GM12878 (cell line): Measurements from ENCODE around the gene HCFC1R1. TPM values are rescaled to one million over a fixed set of nuclear protein-coding genes. Genes with fewer than 3 reads are reported as not detected.

Experiments used
- ATAC-seq: fragments of 200-7000 bp; cut with Tn5 transposase; 3 replicates; pipeline ENCODE4 v1.9.1; 2020; ENCODE audit warnings: mild to moderate bottlenecking, moderate library complexity
- BruUV-seq: library from RNA; stranded (reverse); fragments of 400-500 nt; replicated peaks from 2 replicates; lab custom pipeline; 2021; lab: Mats Ljungman, UMichigan
- CTCF ChIA-PET: fragments of 300-600 bp; sonication (Branson Sonifier 250); formaldehyde crosslinking; extraction: SDS; loops from one replicate; lab custom pipeline; 2021; ENCODE audit warnings: inconsistent platforms; lab: Yijun Ruan, JAX
- POLR2A ChIA-PET: fragments of 350-600 bp; formaldehyde crosslinking; extraction: SDS; loops from one replicate; lab custom pipeline; 2021; ENCODE audit warnings: inconsistent platforms; lab: Charles Lee
- RAD21 ChIA-PET: fragments of 300-600 bp; sonication (Branson Sonifier 250); formaldehyde crosslinking; loops from one replicate; lab custom pipeline; 2023; ENCODE audit warnings: antibody characterized with exemption; ENCODE audit not compliant: unreplicated experiment; lab: Charles Lee
- SMC1A ChIA-PET: fragments of 300-600 bp; sonication (Branson Sonifier 250); formaldehyde crosslinking; loops from one replicate; lab custom pipeline; 2023; ENCODE audit not compliant: unreplicated experiment, uncharacterized antibody; lab: Charles Lee
- DNase-seq: peaks from one replicate; pipeline ENCODE4 v3.0.0-alpha.2; 2011; ENCODE audit warnings: low read depth, low spot score
- FAIRE-seq: peaks from 3 replicates; lab custom pipeline; 2011; peaks lifted over from hg19 to GRCh38; lab: Jason Lieb, UNC
- H2AFZ ChIP-seq: 2 replicates; pipeline ENCODE4 v1.6.0; 2011; ENCODE audit warnings: low read depth, low read length, control low read depth; ENCODE audit not compliant: control insufficient read depth
- H3K27ac ChIP-seq: 2 replicates; pipeline ENCODE4 v1.5.1; 2011; ENCODE audit warnings: control low read depth; ENCODE audit not compliant: control insufficient read depth, insufficient read depth
- H3K27me3 ChIP-seq, 2 experiments: replicated peaks in 1 of 2; 2 replicates each; pipeline versions ENCODE4 v1.6.0 to v1.6.1; 2011; ENCODE audit warnings: low read length in 1 of 2; ENCODE audit not compliant: control insufficient read depth in 2 of 2, insufficient read depth in 2 of 2
- H3K36me3 ChIP-seq, 2 experiments: 2 replicates each; pipeline ENCODE4 v1.5.1; 2011; ENCODE audit warnings: low read length in 1 of 2; ENCODE audit not compliant: control insufficient read depth in 2 of 2, insufficient read depth in 2 of 2
- H3K4me1 ChIP-seq: 2 replicates; pipeline ENCODE4 v1.6.1; 2011; ENCODE audit warnings: mild to moderate bottlenecking, low read length, moderate library complexity, mixed read lengths; ENCODE audit not compliant: control insufficient read depth, insufficient read depth
- H3K4me2 ChIP-seq: 2 replicates; pipeline ENCODE4 v1.6.0; 2011; ENCODE audit warnings: control low read depth; ENCODE audit not compliant: control insufficient read depth, insufficient read depth
- H3K4me3 ChIP-seq: fragments of 200-600 bp; sonication (generic); 2 replicates; pipeline ENCODE4 v1.5.1; 2016
- H3K79me2 ChIP-seq: 2 replicates; pipeline ENCODE4 v1.6.0; 2011; ENCODE audit warnings: low read length; ENCODE audit not compliant: control insufficient read depth, insufficient read depth
- H3K9ac ChIP-seq: 2 replicates; pipeline ENCODE4 v1.8.0; 2011; ENCODE audit warnings: low read length, control low read depth, mixed read lengths; ENCODE audit not compliant: control insufficient read depth, insufficient read depth
- H3K9me3 ChIP-seq: replicated peaks from 3 replicates; pipeline ENCODE4 v1.5.1; 2011; ENCODE audit warnings: mild to moderate bottlenecking, low read length; ENCODE audit not compliant: control insufficient read depth, insufficient read depth
- H4K20me1 ChIP-seq: 2 replicates; pipeline ENCODE4 v1.6.0; 2011; ENCODE audit not compliant: control insufficient read depth, insufficient read depth
- BCL11A ChIP-seq: IDR thresholded peaks from 2 replicates; pipeline ENCODE4 v1.6.1; 2011; ENCODE audit warnings: low read depth, low read length
- CBX5 ChIP-seq: sonication (generic); IDR thresholded peaks from 2 replicates; pipeline ENCODE4 v1.6.1; 2016; ENCODE audit warnings: low read depth, moderate library complexity, mild to moderate bottlenecking, inconsistent platforms
- EP300 ChIP-seq, 2 experiments: fragments of 150-350 bp in 1 of 2; IDR thresholded peaks; 2 replicates each; pipeline ENCODE4 v1.6.1; 2011 to 2012; ENCODE audit warnings: low read depth in 2 of 2, low read length in 2 of 2, borderline replicate concordance in 1 of 2, improper control_type of control experiment in 1 of 2, inconsistent platforms in 1 of 2; ENCODE audit not compliant: control insufficient read depth in 1 of 2
- ETV6 ChIP-seq, 2 experiments: fragments of 450-650 bp in 1 of 2; IDR thresholded peaks in 1 of 2; conservative IDR thresholded peaks in 1 of 2; 2 replicates each; pipeline ENCODE4 v1.6.1; 2014; ENCODE audit warnings: antibody characterized with exemption in 1 of 2, borderline replicate concordance in 1 of 2, low read depth in 1 of 2, mild to moderate bottlenecking in 1 of 2, moderate library complexity in 1 of 2
- MEF2B ChIP-seq: fragments of 450-650 bp; IDR thresholded peaks from 2 replicates; pipeline ENCODE4 v1.6.1; 2018; ENCODE audit warnings: mild to moderate bottlenecking, moderate library complexity; ENCODE audit not compliant: partially characterized antibody, poor library complexity, severe bottlenecking
- MYC ChIP-seq: IDR thresholded peaks from 2 replicates; pipeline ENCODE4 v1.6.1; 2011; ENCODE audit warnings: mild to moderate bottlenecking, low read length, moderate library complexity, inconsistent platforms; ENCODE audit not compliant: insufficient read depth, insufficient replicate concordance, insufficient read length, severe bottlenecking
- NFXL1 ChIP-seq: fragments of 450-650 bp; IDR thresholded peaks from 2 replicates; pipeline ENCODE4 v1.6.1; 2017; ENCODE audit warnings: antibody characterized with exemption, mild to moderate bottlenecking, borderline replicate concordance
- NFYB ChIP-seq: IDR thresholded peaks from 2 replicates; pipeline ENCODE4 v1.6.1; 2011; ENCODE audit warnings: low read depth, mild to moderate bottlenecking, low read length, improper control_type of control experiment, moderate library complexity; ENCODE audit not compliant: insufficient read depth
- NR2F1 ChIP-seq: fragments of 450-650 bp; conservative IDR thresholded peaks from 2 replicates; pipeline ENCODE4 v1.6.1; 2017; ENCODE audit warnings: mild to moderate bottlenecking
- PAX5 ChIP-seq: IDR thresholded peaks from 2 replicates; pipeline ENCODE4 v1.6.1; 2011; ENCODE audit warnings: low read depth, low read length, borderline replicate concordance
- WGBS: methylation state at CpG from one replicate; pipeline ENCODE4 v1.1.6; 2016; ENCODE audit warnings: low lambda C conversion rate; ENCODE audit not compliant: insufficient replicate concordance, insufficient coverage; ENCODE audit errors: missing lambda C conversion rate; 5-methylcytosine and 5-hydroxymethylcytosine counted together
- in situ Hi-C: fragments of 300-500 bp; cut with MboI; formaldehyde crosslinking; loops from 9 replicates; pipeline ENCODE4 v1.14.3; 2018; ENCODE audit warnings: mixed read lengths
- intact Hi-C: fragments of 100-400 bp; cut with micrococcal nuclease; formaldehyde crosslinking; loops from one replicate; pipeline ENCODE4 v1.14.2; 2022; ENCODE audit not compliant: unreplicated experiment
- polyA plus RNA-seq, 11 experiments: library from polyadenylated mRNA; depleted of rRNA in 4 of 11; unstranded in 6 of 11; stranded (reverse) in 5 of 11; fragments of >200 nt; fragmentation: Nextera tagmentation in 4 of 11; fragmentation: Illumina TruSeq in 1 of 11; extraction: Ambion mirVana in 4 of 11; extraction: Trizol in 1 of 11; gene quantifications; 1 replicate in 1 of 11; 2 replicates in 10 of 11; pipeline versions ENCODE4 v1.2.1 to v1.2.3, GENCODE V29; 2011 to 2016; ENCODE audit warnings: inconsistent platforms in 2 of 11, missing spikeins in 2 of 11, low read depth in 1 of 11
- total RNA-seq, 4 experiments: library from RNA; depleted of rRNA in 3 of 4; stranded (reverse); fragments of >200 nt in 3 of 4; fragmentation: Illumina TruSeq in 1 of 4; extraction: Trizol in 1 of 4; gene quantifications; 2 replicates each; pipeline versions ENCODE4 v1.2.1 to v1.2.3, GENCODE V29; 2013 to 2021
- TF ChIP-seq, protein P1 (sequence below): fragments of 450-650 bp; IDR thresholded peaks from 2 replicates; pipeline ENCODE4 v1.6.1; 2017; ENCODE audit warnings: mild to moderate bottlenecking, moderate library complexity
- TF ChIP-seq, protein P2 (sequence below): fragments of 150-350 bp; IDR thresholded peaks from 2 replicates; pipeline ENCODE4 v1.6.1; 2016; ENCODE audit warnings: low read depth, low read length
- TF ChIP-seq, protein P3 (sequence below): fragments of 150-350 bp; IDR thresholded peaks from 2 replicates; pipeline ENCODE4 v1.6.1; 2014; ENCODE audit warnings: mild to moderate bottlenecking, low read depth, low read length

The HCFC1R1 gene
- total and polyA plus RNA-seq, 10 of the 15 experiments (the other 5 are each of a cell fraction or from before 2014, with no cell fraction given) = 2.8 to 42.5 (median 20.4) TPM

DNA sequence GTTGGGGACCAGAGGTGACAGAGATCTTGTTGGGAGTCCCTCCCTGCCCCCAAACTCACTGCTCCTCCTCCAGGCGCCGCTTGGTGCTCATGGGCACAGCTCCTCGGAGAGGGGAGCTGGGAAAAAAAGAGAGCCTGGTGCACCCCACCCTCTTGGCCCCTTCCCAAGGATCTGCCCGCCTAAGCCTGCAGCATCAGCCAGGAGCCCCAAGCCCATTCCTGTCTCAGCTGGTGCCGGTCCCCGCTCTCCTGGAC lies 400 bp downstream of the HCFC1R1 start:
- in situ Hi-C loops = no loop called here
- RAD21 ChIA-PET = interaction anchor here (1.2 to 4.4 kb wide), 3 partner anchors 8 to 19 kb away, joined by 4 to 34 read pairs (median 7); no protein-coding TSS in a partner anchor
- intact Hi-C loops = no loop called here

More for the DNA sequence above, 400 bp downstream of the HCFC1R1 start:
- POLR2A ChIA-PET = interaction anchor here (0.5 to 2.4 kb wide), 6 partner anchors 17 to 550 kb away, joined by 3 to 7 read pairs (median 4); partner anchors contain the start of gene ZNF213
- Histone ChIP-seq H4K20me1 (no peaks in the 10 kb centered on the region), H3K4me2 (peak overlapping the region; percentile 83), H2AFZ (peak overlapping the region; percentile 94; the same call in 1 of the 2 replicates), H3K27me3 (no peaks in the 10 kb centered on the region), H3K4me1 (peaks cover 25% of the 10 kb centered on the region), H3K9me3 (no peaks in the 10 kb centered on the region), H3K36me3 (peaks cover 4 to 7% of the 10 kb centered on the region in 2 experiments; a peak in 3 of 4 replicates), H3K79me2 (no peaks in the 10 kb centered on the region), H3K9ac (peak overlapping the region; percentile 81; the same call in 1 of the 2 replicates), H3K27ac (no peak overlapping the region), H3K4me3 (peak overlapping the region; percentile 87)
- peak; percentile 7 for TF ChIP-seq MEF2B
- TF ChIP-seq CBX5 = no peak
- TF ChIP-seq ETV6 (conservative IDR thresholded peaks at IDR 0.05 in 1 of 2, IDR thresholded peaks at IDR 0.05 in 1 of 2; ENCODE audit: borderline replicate concordance in 1 of 2, low read depth in 1 of 2) = no peak
- no peak for TF ChIP-seq NR2F1
- TF ChIP-seq, protein P1, sequence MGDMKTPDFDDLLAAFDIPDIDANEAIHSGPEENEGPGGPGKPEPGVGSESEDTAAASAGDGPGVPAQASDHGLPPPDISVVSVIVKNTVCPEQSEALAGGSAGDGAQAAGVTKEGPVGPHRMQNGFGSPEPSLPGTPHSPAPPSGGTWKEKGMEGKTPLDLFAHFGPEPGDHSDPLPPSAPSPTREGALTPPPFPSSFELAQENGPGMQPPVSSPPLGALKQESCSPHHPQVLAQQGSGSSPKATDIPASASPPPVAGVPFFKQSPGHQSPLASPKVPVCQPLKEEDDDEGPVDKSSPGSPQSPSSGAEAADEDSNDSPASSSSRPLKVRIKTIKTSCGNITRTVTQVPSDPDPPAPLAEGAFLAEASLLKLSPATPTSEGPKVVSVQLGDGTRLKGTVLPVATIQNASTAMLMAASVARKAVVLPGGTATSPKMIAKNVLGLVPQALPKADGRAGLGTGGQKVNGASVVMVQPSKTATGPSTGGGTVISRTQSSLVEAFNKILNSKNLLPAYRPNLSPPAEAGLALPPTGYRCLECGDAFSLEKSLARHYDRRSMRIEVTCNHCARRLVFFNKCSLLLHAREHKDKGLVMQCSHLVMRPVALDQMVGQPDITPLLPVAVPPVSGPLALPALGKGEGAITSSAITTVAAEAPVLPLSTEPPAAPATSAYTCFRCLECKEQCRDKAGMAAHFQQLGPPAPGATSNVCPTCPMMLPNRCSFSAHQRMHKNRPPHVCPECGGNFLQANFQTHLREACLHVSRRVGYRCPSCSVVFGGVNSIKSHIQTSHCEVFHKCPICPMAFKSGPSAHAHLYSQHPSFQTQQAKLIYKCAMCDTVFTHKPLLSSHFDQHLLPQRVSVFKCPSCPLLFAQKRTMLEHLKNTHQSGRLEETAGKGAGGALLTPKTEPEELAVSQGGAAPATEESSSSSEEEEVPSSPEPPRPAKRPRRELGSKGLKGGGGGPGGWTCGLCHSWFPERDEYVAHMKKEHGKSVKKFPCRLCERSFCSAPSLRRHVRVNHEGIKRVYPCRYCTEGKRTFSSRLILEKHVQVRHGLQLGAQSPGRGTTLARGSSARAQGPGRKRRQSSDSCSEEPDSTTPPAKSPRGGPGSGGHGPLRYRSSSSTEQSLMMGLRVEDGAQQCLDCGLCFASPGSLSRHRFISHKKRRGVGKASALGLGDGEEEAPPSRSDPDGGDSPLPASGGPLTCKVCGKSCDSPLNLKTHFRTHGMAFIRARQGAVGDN = no peak
- no peak for TF ChIP-seq PAX5
- TF ChIP-seq MYC = no peak
- TF ChIP-seq EP300 (IDR thresholded peaks at IDR 0.05; ENCODE audit: borderline replicate concordance in 1 of 2, control insufficient read depth in 1 of 2, low read depth in 2 of 2, low read length in 2 of 2) = no peak
- no peak for TF ChIP-seq NFXL1
- peak; percentile 48; the same call in 1 of the 2 replicates for TF ChIP-seq NFYB
- TF ChIP-seq, protein P2, sequence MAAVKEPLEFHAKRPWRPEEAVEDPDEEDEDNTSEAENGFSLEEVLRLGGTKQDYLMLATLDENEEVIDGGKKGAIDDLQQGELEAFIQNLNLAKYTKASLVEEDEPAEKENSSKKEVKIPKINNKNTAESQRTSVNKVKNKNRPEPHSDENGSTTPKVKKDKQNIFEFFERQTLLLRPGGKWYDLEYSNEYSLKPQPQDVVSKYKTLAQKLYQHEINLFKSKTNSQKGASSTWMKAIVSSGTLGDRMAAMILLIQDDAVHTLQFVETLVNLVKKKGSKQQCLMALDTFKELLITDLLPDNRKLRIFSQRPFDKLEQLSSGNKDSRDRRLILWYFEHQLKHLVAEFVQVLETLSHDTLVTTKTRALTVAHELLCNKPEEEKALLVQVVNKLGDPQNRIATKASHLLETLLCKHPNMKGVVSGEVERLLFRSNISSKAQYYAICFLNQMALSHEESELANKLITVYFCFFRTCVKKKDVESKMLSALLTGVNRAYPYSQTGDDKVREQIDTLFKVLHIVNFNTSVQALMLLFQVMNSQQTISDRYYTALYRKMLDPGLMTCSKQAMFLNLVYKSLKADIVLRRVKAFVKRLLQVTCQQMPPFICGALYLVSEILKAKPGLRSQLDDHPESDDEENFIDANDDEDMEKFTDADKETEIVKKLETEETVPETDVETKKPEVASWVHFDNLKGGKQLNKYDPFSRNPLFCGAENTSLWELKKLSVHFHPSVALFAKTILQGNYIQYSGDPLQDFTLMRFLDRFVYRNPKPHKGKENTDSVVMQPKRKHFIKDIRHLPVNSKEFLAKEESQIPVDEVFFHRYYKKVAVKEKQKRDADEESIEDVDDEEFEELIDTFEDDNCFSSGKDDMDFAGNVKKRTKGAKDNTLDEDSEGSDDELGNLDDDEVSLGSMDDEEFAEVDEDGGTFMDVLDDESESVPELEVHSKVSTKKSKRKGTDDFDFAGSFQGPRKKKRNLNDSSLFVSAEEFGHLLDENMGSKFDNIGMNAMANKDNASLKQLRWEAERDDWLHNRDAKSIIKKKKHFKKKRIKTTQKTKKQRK = no peak
- no peak for TF ChIP-seq BCL11A
- TF ChIP-seq, protein P3, sequence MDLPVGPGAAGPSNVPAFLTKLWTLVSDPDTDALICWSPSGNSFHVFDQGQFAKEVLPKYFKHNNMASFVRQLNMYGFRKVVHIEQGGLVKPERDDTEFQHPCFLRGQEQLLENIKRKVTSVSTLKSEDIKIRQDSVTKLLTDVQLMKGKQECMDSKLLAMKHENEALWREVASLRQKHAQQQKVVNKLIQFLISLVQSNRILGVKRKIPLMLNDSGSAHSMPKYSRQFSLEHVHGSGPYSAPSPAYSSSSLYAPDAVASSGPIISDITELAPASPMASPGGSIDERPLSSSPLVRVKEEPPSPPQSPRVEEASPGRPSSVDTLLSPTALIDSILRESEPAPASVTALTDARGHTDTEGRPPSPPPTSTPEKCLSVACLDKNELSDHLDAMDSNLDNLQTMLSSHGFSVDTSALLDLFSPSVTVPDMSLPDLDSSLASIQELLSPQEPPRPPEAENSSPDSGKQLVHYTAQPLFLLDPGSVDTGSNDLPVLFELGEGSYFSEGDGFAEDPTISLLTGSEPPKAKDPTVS = no peak
- DNase-seq (no peak), ATAC-seq (no peak), FAIRE-seq (no peak)
- SMC1A ChIA-PET = interaction anchor here (0.9 to 10.1 kb wide), 3 partner anchors 8 to 106 kb away, joined by 4 to 91 read pairs (median 6); no protein-coding TSS in a partner anchor
- BruUV-seq = no TSS peak
- 6% methylated on average over 6 of the region's 6 CpGs for WGBS
- CTCF ChIA-PET = interaction anchor here (0.9 to 18.2 kb wide), 8 partner anchors 9 to 184 kb away, joined by 3 to 421 read pairs (median 6); no protein-coding TSS in a partner anchor
